Stimulated activated CD8-positive, alpha-beta memory T cell treated with anti-CD3 and anti-CD28 coated beads, Interleukin-4, amount 100 ng/mL, for 4 hours (primary cell): ENCODE measurements around the gene STAM.

ENCODE experiments used
- DNase-seq, 2 donors: peaks; one replicate each; pipeline ENCODE4 v3.0.0-alpha.2; 2020; ENCODE audit warnings: low read depth in 2 of 2, low spot score in 1 of 2

STAM gene

DNA sequence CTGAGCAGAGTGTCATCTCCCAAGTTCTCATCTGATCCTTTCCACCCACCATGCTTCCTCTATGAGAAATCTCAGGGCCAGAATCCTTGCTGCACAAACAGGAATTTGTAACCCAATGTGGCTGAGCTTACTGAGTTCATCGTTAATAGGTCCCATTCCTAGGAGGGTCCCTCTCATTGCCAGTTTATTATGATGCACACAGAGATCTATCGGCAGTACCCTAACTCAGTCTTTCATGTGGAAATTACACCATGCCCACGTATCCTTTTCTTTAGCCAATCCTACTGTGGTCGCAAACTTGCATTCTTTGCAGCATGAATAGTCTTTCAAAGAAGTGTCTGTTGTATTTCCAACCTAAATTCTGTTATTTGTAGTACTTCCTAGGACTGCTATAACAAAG, 120.2 kb downstream of the STAM start:
- no peak for DNase-seq

DNA sequence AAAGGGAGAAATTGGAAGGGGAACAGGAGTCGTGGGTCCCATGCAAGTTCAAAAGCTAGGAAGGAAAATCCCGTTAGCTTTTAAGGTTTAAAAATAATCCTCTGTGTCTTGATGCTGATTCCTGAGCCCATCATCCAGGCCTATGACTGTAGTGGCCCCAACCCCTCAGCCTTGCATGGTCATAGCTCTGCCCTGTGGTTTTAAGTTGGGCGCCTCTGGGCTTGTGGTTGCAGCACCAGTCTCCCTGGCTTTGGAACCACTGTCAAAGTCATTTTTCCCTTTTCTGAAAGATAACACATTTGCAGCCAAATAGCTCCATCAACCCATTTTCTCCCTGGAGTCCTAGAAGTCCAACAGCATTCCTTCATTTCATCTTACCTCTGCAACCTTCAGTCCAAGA, 121.7 kb downstream of the STAM start:
- DNase-seq: no peak
